ENCODE results near the gene EXOC6.

DNA sequence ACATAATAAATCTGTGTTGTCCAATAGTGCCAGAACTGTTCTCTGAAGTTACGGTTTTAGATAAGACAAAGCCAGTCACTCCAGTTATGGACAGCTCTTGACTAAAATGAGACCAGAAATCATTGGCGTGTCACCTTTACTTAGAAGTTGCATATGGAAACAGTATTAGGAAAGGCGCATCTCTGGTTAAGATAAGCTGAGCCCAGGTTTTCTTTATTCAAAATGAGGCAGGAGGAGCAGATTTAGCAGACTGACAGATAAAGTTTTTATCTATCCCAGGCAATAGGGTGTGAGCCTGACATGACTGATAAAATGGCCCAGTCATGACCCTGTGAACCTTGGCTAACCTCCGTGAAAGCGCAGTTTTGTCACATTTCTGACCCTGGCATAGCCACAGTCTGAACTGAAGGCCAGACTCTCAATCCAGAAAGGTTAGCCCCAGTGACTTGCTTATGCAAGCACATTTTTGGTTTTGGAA, 229.6 kb downstream of the EXOC6 start:
- TF ChIP-seq GATA3 (IDR thresholded peaks at IDR 0.05; ENCODE audit: low read depth, low read length) = no peak
- no peak for TF ChIP-seq GATA2 (IDR thresholded peaks at IDR 0.05; ENCODE audit: low read depth, low read length)
